Adrenal gland (tissue), 12 donors: ENCODE results near the gene ACVR1. TPM values are rescaled to one million over a fixed set of nuclear protein-coding genes. Genes with fewer than 3 reads are reported as not detected.

Experiments
- DNase-seq, 7 donors: peaks; one replicate each; pipeline ENCODE4 v3.0.0-alpha.2; 2019 to 2020
- H3K27ac ChIP-seq, 5 donors: fragments of 200-600 bp; sonication (generic) in 4 of 5; 1 replicate in 3 of 5; 2 replicates in 2 of 5; pipeline versions ENCODE4 v1.5.1 to v1.8.0; 2016 to 2020; ENCODE audit warnings: mild to moderate bottlenecking in 1 of 5
- H3K27me3 ChIP-seq: fragments of 200-600 bp; 2 replicates; pipeline ENCODE4 v1.8.0; 2021
- H3K36me3 ChIP-seq, 2 donors: fragments of 200-600 bp; replicated peaks in 1 of 2; 1 replicate in 1 of 2; 2 replicates in 1 of 2; pipeline versions ENCODE4 v1.5.1 to v1.8.0; 2018 to 2022
- H3K4me1 ChIP-seq, 2 donors: fragments of 200-600 bp; replicated peaks in 1 of 2; 1 replicate in 1 of 2; 2 replicates in 1 of 2; pipeline versions ENCODE4 v1.5.1 to v1.8.0; 2018 to 2021
- H3K4me3 ChIP-seq, 4 donors: fragments of 200-600 bp; sonication (generic) in 3 of 4; one replicate each; pipeline ENCODE4 v1.5.1; 2016 to 2018
- H3K9me3 ChIP-seq, 3 donors: fragments of 200-600 bp; sonication (generic) in 1 of 3; replicated peaks in 1 of 3; 1 replicate in 2 of 3; 2 replicates in 1 of 3; pipeline versions ENCODE4 v1.5.1 to v1.8.0; 2016 to 2021
- POLR2A ChIP-seq, 2 donors: fragments of 450-650 bp; IDR thresholded peaks; one replicate each; pipeline ENCODE4 v1.6.1; 2017; ENCODE audit warnings: antibody characterized with exemption in 2 of 2, mild to moderate bottlenecking in 2 of 2, moderate library complexity in 1 of 2
- WGBS, 4 donors: extraction: QIAGEN DNeasy Blood & Tissue Kit in 2 of 4; methylation state at CpG; one replicate each; pipeline versions ENCODE4 v1.1.5 to v1.1.7; 2013 to 2017; 5-methylcytosine and 5-hydroxymethylcytosine counted together
- intact Hi-C, 2 donors: fragments of 100-400 bp; cut with DNase I; formaldehyde crosslinking; loops; one replicate each; pipeline versions ENCODE4 v1.14.1 to v1.15.0; 2022 to 2023
- polyA plus RNA-seq, 3 donors: library from polyadenylated mRNA; stranded (reverse); fragments of 200-250 nt in 2 of 3; fragments of 350-450 nt in 1 of 3; fragmentation: Illumina TruSeq in 1 of 3; extraction: RNeasy Lipid Tissue Mini Kit (QIAGEN cat#74804) in 1 of 3; gene quantifications; one replicate each; pipeline ENCODE4 v1.2.3, GENCODE V29; 2013 to 2014
- total RNA-seq, 9 donors: library from RNA; depleted of rRNA in 4 of 9; stranded (reverse); fragments of >200 nt in 4 of 9; fragments of 120-200 nt in 1 of 9; fragmentation: NEBNext Ultra II Directional in 1 of 9; extraction: Animal tissue kit (Norgen Biotek cat#: 25700) in 1 of 9; gene quantifications; one replicate each; pipeline versions ENCODE4 v1.1.0 to v1.2.4, GENCODE V29; 2013 to 2023
- TF ChIP-seq, protein P1 (sequence below), 6 experiments: fragments of 450-650 bp in 4 of 6; fragments of 200-600 bp in 2 of 6; sonication (generic) in 1 of 6; IDR thresholded peaks; 1 replicate in 5 of 6; 2 replicates in 1 of 6; pipeline versions ENCODE4 v1.5.1 to v1.8.0; 2016 to 2021; ENCODE audit warnings: antibody characterized with exemption in 6 of 6, mild to moderate bottlenecking in 2 of 6, moderate library complexity in 1 of 6
- donor health status: healthy with polysubstance abuse.
- donor health status: Bipolar disorder and iron deficiency.
- donor health status: DM: yes; HTN: yes; CAD: no.
- donor health status: DM: no; HTN: no; CAD: no.
- donor health status: DM: no; HTN: no; CAD: no.
- donor health status: DM: yes; HTN: yes; CAD: no.

Gene ACVR1
- total and polyA plus RNA-seq, 12 donors = 4.6 to 25.0 (median 16.0) TPM

DNA sequence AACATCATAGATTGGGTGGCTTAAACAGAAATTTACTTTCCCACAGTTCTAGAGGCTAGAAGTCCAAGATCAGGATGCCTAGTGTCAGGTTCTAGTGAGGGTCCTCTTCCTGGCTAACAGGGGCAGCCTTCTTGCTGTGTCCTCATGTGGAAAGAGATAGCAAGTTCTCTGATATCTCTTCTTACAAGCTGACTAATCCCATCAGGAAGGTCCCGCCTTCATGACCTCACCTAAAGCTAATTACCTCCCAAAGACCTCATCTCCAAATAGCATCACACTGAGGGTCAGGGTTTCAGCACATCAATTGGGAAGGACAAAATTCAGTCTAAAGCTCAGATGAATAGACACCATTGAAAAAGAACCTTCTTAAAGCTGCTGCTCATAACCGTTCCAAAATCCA lies 22.9 kb downstream of the ACVR1 start:
- H3K9me3 ChIP-seq = no peaks in the 10 kb centered on the region
- WGBS, 4 donors = 83 to 95% (median 91%) methylated on average over 2 of the region's 2 CpGs
- H3K4me1 ChIP-seq = peaks cover 7 to 17% of the 10 kb centered on the region in 2 donors
- TF ChIP-seq, protein P1, sequence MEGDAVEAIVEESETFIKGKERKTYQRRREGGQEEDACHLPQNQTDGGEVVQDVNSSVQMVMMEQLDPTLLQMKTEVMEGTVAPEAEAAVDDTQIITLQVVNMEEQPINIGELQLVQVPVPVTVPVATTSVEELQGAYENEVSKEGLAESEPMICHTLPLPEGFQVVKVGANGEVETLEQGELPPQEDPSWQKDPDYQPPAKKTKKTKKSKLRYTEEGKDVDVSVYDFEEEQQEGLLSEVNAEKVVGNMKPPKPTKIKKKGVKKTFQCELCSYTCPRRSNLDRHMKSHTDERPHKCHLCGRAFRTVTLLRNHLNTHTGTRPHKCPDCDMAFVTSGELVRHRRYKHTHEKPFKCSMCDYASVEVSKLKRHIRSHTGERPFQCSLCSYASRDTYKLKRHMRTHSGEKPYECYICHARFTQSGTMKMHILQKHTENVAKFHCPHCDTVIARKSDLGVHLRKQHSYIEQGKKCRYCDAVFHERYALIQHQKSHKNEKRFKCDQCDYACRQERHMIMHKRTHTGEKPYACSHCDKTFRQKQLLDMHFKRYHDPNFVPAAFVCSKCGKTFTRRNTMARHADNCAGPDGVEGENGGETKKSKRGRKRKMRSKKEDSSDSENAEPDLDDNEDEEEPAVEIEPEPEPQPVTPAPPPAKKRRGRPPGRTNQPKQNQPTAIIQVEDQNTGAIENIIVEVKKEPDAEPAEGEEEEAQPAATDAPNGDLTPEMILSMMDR (IDR thresholded peaks at IDR 0.05) = no peak
- TF ChIP-seq POLR2A (IDR thresholded peaks at IDR 0.05) = no peak
- intact Hi-C loops = no loop called here
- no peak overlapping the region for H3K4me3 ChIP-seq
- H3K36me3 ChIP-seq = no peaks in the 10 kb centered on the region
- H3K27ac ChIP-seq = no peak overlapping the region
- no peaks in the 10 kb centered on the region for H3K27me3 ChIP-seq
- DNase-seq = no peak

DNA sequence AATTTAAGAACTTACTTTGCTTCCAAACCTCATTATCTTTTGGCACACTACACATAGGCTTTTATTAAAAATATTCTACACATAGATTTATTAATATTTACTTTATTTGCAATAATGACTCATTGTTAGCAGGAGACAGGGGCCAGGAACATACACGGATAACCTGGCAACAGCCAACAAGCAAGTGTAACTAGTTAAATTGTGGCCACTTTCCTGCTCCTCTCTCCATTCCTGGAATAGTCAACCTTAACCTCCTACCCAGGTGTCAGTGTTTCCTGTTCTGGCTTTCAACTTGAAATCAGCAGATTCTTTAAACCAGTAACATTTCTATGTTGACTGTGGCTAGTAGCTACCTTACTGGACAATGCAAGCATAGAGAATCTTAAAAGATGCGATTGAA lies 26.5 kb downstream of the ACVR1 start:
- intact Hi-C loops = no loop called here
- 66 to 73% (median 72%) methylated on average over 2 of the region's 2 CpGs for WGBS, 4 donors
- TF ChIP-seq POLR2A (IDR thresholded peaks at IDR 0.05) = no peak
- TF ChIP-seq, protein P1 (IDR thresholded peaks at IDR 0.05) = no peak
- Histone ChIP-seq H3K9me3 (no peaks in the 10 kb centered on the region), H3K27me3 (no peaks in the 10 kb centered on the region), H3K4me3 (no peak overlapping the region), H3K27ac (no peak overlapping the region), H3K36me3 (no peaks in the 10 kb centered on the region), H3K4me1 (peaks cover 7 to 11% of the 10 kb centered on the region in 2 donors)
- no peak for DNase-seq

DNA sequence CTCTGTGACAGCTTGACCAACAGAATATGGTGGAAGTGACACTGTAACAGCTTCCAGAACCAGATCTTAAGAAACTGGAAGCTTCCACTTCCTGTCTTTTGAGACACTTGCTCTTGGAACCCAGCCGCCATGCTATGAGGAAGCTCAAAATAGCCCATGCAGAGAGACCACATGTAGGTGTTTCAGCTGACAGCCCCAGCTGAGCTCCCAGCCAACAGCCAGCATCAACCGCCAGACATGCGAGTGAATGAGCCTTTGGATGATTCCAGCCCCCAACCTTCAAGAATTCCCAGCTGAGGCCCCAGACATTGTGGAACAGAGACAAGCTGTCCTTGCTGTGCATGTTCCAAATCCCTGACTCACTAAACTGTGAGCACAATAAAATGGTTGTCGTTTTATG lies 27.9 kb downstream of the ACVR1 start:
- Histone ChIP-seq H3K27ac (no peak overlapping the region), H3K4me1 (peaks cover 7 to 10% of the 10 kb centered on the region in 2 donors), H3K27me3 (no peaks in the 10 kb centered on the region), H3K9me3 (no peaks in the 10 kb centered on the region), H3K4me3 (no peak overlapping the region), H3K36me3 (no peaks in the 10 kb centered on the region)
- WGBS, 4 donors = 78 to 89% (median 82%) methylated on average over 4 of the region's 4 CpGs
- TF ChIP-seq, protein P1 (IDR thresholded peaks at IDR 0.05) = no peak
- TF ChIP-seq POLR2A (IDR thresholded peaks at IDR 0.05) = no peak
- DNase-seq = no peak
- intact Hi-C loops = no loop called here

DNA sequence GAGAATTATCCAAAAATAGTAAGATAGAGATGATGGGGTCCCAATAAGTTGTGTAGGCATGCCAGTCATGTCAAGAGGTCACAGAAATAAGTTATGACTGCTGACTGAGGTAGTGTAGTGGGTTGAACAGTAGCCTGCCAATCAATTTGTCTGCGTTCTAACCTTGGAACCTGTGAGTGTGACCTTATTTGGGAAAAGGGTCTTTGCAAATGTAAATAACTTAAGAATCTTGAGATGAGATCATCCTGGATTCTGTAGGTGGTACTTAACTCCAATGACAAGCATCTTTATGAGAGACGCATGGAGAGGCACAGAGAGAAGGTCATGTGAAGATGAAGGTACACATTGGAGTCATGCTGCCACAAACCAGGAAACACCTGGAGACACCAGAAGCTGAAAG lies 31.0 kb downstream of the ACVR1 start:
- H3K4me3 ChIP-seq = no peak overlapping the region
- H3K4me1 ChIP-seq = peaks cover 8 to 26% of the 10 kb centered on the region in 2 donors
- H3K27ac ChIP-seq = no peak overlapping the region
- 92 to 100% (median 94%) methylated on average over 2 of the region's 2 CpGs for WGBS, 4 donors
- no peaks in the 10 kb centered on the region for H3K27me3 ChIP-seq
- TF ChIP-seq, protein P1 (IDR thresholded peaks at IDR 0.05) = no peak
- no peak for TF ChIP-seq POLR2A (IDR thresholded peaks at IDR 0.05)
- no peaks in the 10 kb centered on the region for H3K36me3 ChIP-seq
- DNase-seq = no peak
- H3K9me3 ChIP-seq = no peaks in the 10 kb centered on the region
- intact Hi-C loops = no loop called here
